Liver (tissue), 9 donors: Measurements from ENCODE around the gene MDM2. TPM values are rescaled to one million over a fixed set of nuclear protein-coding genes. Genes with fewer than 3 reads are reported as not detected.

Experiments
- DNase-seq: peaks from one replicate; pipeline ENCODE4 v3.0.0-alpha.2; 2017; ENCODE audit warnings: low spot score
- H3K27ac ChIP-seq, 2 donors: one replicate each; pipeline ENCODE4 v1.7.0; 2013; ENCODE audit warnings: inconsistent platforms in 2 of 2, low read length in 2 of 2, control low read depth in 1 of 2, low read depth in 1 of 2, mild to moderate bottlenecking in 1 of 2
- H3K27me3 ChIP-seq, 4 donors: one replicate each; pipeline versions ENCODE4 v1.6.1 to v1.7.0; 2013; ENCODE audit warnings: low read length in 3 of 4, inconsistent platforms in 1 of 4, mild to moderate bottlenecking in 1 of 4, moderate library complexity in 1 of 4; ENCODE audit not compliant: control insufficient read depth in 4 of 4, insufficient read depth in 4 of 4
- H3K36me3 ChIP-seq, 4 donors: one replicate each; pipeline versions ENCODE4 v1.6.1 to v1.7.0; 2013; ENCODE audit warnings: low read length in 3 of 4, mild to moderate bottlenecking in 3 of 4, low read depth in 1 of 4, moderate library complexity in 1 of 4; ENCODE audit not compliant: control insufficient read depth in 4 of 4, insufficient read depth in 3 of 4
- H3K4me1 ChIP-seq, 4 donors: one replicate each; pipeline versions ENCODE4 v1.6.1 to v1.7.0; 2013; ENCODE audit warnings: low read length in 3 of 4, mild to moderate bottlenecking in 3 of 4, moderate library complexity in 1 of 4; ENCODE audit not compliant: control insufficient read depth in 4 of 4, insufficient read depth in 4 of 4
- H3K4me3 ChIP-seq, 3 donors: one replicate each; pipeline versions ENCODE4 v1.6.1 to v1.7.0; 2013; ENCODE audit warnings: low read length in 3 of 3, control low read depth in 1 of 3, low read depth in 1 of 3, mild to moderate bottlenecking in 1 of 3
- H3K9ac ChIP-seq, 2 donors: one replicate each; pipeline ENCODE4 v1.7.0; 2013; ENCODE audit warnings: low read length in 2 of 2, mild to moderate bottlenecking in 2 of 2, moderate library complexity in 2 of 2, control low read depth in 1 of 2, low read depth in 1 of 2
- H3K9me3 ChIP-seq, 4 donors: one replicate each; pipeline versions ENCODE4 v1.6.1 to v1.7.0; 2013; ENCODE audit warnings: low read length in 3 of 4; ENCODE audit not compliant: control insufficient read depth in 4 of 4
- ATF3 ChIP-seq: IDR thresholded peaks from 2 replicates; pipeline ENCODE4 v1.6.1; 2016; ENCODE audit warnings: antibody characterized with exemption
- CTCF ChIP-seq: fragments of 150-350 bp; IDR thresholded peaks from 2 replicates; pipeline ENCODE4 v1.5.1; 2017; ENCODE audit warnings: improper control_type of control experiment, low read depth, low read length; ENCODE audit not compliant: missing input control
- FOXA2 ChIP-seq: IDR thresholded peaks from 2 replicates; pipeline ENCODE4 v1.6.1; 2016; ENCODE audit warnings: antibody characterized with exemption
- GABPA ChIP-seq, 2 donors: IDR thresholded peaks in 1 of 2; conservative IDR thresholded peaks in 1 of 2; 2 replicates each; pipeline ENCODE4 v1.6.1; 2016; ENCODE audit warnings: antibody characterized with exemption in 2 of 2, mild to moderate bottlenecking in 1 of 2, moderate library complexity in 1 of 2
- HNF4A ChIP-seq, 2 donors: conservative IDR thresholded peaks; 2 replicates each; pipeline ENCODE4 v1.6.1; 2016; ENCODE audit warnings: antibody characterized with exemption in 2 of 2, mild to moderate bottlenecking in 2 of 2
- HNF4G ChIP-seq: IDR thresholded peaks from 2 replicates; pipeline ENCODE4 v1.6.1; 2016; ENCODE audit warnings: antibody characterized with exemption
- JUND ChIP-seq, 2 donors: IDR thresholded peaks; 2 replicates each; pipeline ENCODE4 v1.6.1; 2016; ENCODE audit warnings: antibody characterized with exemption in 2 of 2
- MAX ChIP-seq: IDR thresholded peaks from 2 replicates; pipeline ENCODE4 v1.6.1; 2016; ENCODE audit warnings: antibody characterized with exemption
- RAD21 ChIP-seq, 2 donors: IDR thresholded peaks; 2 replicates each; pipeline ENCODE4 v1.6.1; 2016; ENCODE audit warnings: antibody characterized with exemption in 2 of 2, mild to moderate bottlenecking in 2 of 2
- REST ChIP-seq: IDR thresholded peaks from 2 replicates; pipeline ENCODE4 v1.6.1; 2016; ENCODE audit warnings: antibody characterized with exemption, mild to moderate bottlenecking
- RXRA ChIP-seq, 2 donors: IDR thresholded peaks; 2 replicates each; pipeline ENCODE4 v1.6.1; 2017 to 2018; ENCODE audit warnings: antibody characterized with exemption in 2 of 2, mild to moderate bottlenecking in 1 of 2
- YY1 ChIP-seq: IDR thresholded peaks from 2 replicates; pipeline ENCODE4 v1.6.1; 2016; ENCODE audit warnings: antibody characterized with exemption, mild to moderate bottlenecking
- ZBTB33 ChIP-seq: IDR thresholded peaks from 2 replicates; pipeline ENCODE4 v1.6.1; 2016; ENCODE audit warnings: antibody characterized with exemption
- WGBS: extraction: QIAGEN DNeasy Blood & Tissue Kit; methylation state at CpG from one replicate; pipeline ENCODE4 v1.1.7; 2013; 5-methylcytosine and 5-hydroxymethylcytosine counted together
- polyA plus RNA-seq, 2 donors: library from polyadenylated mRNA; stranded (reverse) in 1 of 2; unstranded in 1 of 2; fragments of 200-250 nt in 1 of 2; fragments of >200 nt in 1 of 2; fragmentation: Nextera tagmentation in 1 of 2; extraction: Ambion mirVana in 1 of 2; gene quantifications; one replicate each; pipeline versions ENCODE4 v1.2.1 to v1.2.3, GENCODE V29; 2013 to 2015
- total RNA-seq, 2 donors: library from RNA; depleted of rRNA; stranded (reverse); fragments of >200 nt; gene quantifications; one replicate each; pipeline ENCODE4 v1.2.3, GENCODE V29; 2014
- donor health status: healthy.
- donor health status: healthy.
- donor health status: healthy.
- donor health status: healthy.
- donor health status: healthy.

The MDM2 gene
- total and polyA plus RNA-seq, 4 donors, result 10.1 to 69.4 (median 36.9) TPM

GRCh38 chr12:68779280-68779679 is 28.7 kb upstream of the MDM2 start:
- no peak overlapping the region for H3K9ac ChIP-seq
- H3K36me3 ChIP-seq, result no peaks in the 10 kb centered on the region
- no peak overlapping the region for H3K4me3 ChIP-seq
- no peak overlapping the region for H3K27ac ChIP-seq
- H3K9me3 ChIP-seq, result no peaks in the 10 kb centered on the region
- no peaks in the 10 kb centered on the region for H3K4me1 ChIP-seq
- H3K27me3 ChIP-seq, result no peaks in the 10 kb centered on the region
- no peak for DNase-seq
- TF ChIP-seq MAX, result no peak
- no peak for TF ChIP-seq HNF4G

- TF ChIP-seq ATF3 (no peak), FOXA2 (no peak), MAX (no peak), ZBTB33 (no peak), RAD21 (IDR thresholded peaks at IDR 0.05) (no peak), YY1 (no peak), GABPA (IDR thresholded peaks at IDR 0.05 in 1 of 2, conservative IDR thresholded peaks at IDR 0.05 in 1 of 2) (no peak), REST (no peak), HNF4A (conservative IDR thresholded peaks at IDR 0.05) (no peak), CTCF (no peak), JUND (IDR thresholded peaks at IDR 0.05) (no peak), RXRA (IDR thresholded peaks at IDR 0.05) (no peak)
- H3K27me3 ChIP-seq, result no peaks in the 10 kb centered on the region
- H3K36me3 ChIP-seq, result no peaks in the 10 kb centered on the region
- 98% methylated on average over 6 of the region's 6 CpGs for WGBS
- no peaks in the 10 kb centered on the region for H3K9me3 ChIP-seq
- H3K9ac ChIP-seq, result no peak overlapping the region
- no peak overlapping the region for H3K4me3 ChIP-seq
- H3K4me1 ChIP-seq, result peaks cover under 1 to 4% (median 2%) of the 10 kb centered on the region in 4 donors
- no peak for DNase-seq
- H3K27ac ChIP-seq, result no peak overlapping the region
Measured at GRCh38 chr12:68780731-68781130, 27.2 kb upstream of the MDM2 start.
